Measurements from ENCODE around the gene CYP3A7.
"Not testable (repeated sequence)": the region's sequence is repeated elsewhere in the genome, so short reads cannot be mapped to it uniquely, and the experiment has no call there.

Gene CYP3A7

DNA sequence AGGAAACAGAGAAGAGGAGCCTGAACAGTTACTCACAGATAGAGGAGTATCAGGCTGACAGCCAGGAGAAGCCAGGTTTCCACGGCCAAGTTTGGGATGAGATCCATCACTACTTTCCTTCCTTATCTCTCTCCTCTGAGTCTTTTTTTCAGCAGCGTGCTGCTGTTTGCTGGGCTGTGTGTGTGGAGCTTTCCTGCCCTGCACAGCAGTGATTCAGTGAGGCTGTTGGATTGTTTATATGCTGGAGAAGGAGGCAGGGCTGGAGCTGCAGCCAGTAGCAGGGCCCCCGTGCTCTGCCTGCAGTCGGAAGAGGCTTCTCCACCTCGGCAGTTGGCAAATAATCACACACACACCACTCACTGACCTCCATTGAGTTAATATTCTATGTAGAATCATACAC is at the start of gene CYP3A7:
Gene CYP3A7, minus strand, starts transcription at position 210 of the 400 bp plus-strand sequence. Its CDS starts 103 bp downstream, at position 107.
- DNase-seq (ENCODE audit: low read depth): no peak
- no peak for TF ChIP-seq CTCF (conservative IDR thresholded peaks at IDR 0.05; ENCODE audit: low read length)

GRCh38 chr7:99784007-99784406 is 49.0 kb upstream of the CYP3A7 start, which contains the start of gene CYP3A4:
Gene CYP3A4, minus strand, starts transcription at chr7:99784184. Its CDS starts 103 bp downstream, at chr7:99784081.
- no peak within 1 kb of the TSS for H3K4me3 ChIP-seq (ENCODE audit: low read length)
- DNase-seq (ENCODE audit: low read depth): no peak
- TF ChIP-seq CTCF (conservative IDR thresholded peaks at IDR 0.05; ENCODE audit: low read length): no peak

More for the DNA sequence above, at the start of gene CYP3A7:
- no peak within 1 kb of the TSS for H3K4me3 ChIP-seq (ENCODE audit: low read length)

DNA sequence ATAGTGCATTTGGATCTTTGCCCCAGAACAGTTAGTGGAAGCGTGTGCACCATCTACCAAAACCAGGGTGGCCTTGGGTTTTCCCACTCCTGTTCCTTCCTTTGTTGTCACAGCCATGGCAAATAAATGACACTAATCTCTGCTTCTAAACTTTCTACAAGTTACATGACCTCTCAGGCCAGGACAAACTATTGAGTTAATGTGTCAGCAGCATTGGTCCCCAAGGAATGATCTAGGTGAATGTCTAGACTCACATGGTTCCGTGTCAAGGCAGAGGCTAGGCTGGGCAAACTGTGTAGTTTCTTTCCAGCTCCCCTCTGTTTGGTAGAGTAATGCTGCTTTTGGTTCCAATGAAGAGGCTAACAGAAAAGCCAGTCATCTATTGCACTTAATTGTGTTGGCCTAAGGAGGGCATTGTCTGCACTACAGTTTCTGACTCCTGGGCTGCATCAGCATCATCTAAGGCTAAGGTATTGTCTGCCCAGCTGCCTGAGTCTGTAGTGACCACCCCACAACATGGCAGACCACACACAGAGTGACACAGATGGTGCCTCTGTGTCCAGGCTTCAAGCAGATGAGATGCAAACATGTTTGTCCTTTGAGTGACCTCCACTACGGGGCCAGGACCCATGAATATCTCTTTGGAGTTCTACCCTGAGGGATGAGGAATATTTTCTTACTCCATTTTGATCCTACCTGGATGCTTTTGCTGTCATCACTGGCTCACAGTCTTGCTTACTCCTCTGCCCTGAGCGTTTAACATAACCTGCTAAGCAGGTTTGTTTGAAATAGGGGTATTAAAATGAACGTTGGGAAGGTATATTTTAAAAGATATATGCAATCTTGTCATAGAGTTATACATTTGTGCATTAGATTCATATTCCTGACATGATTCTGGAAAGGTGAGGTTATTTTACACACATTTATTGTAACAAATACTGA is 47.3 kb upstream of the CYP3A7 start:
- no peak overlapping the region for H3K4me3 ChIP-seq (ENCODE audit: low read length)
- no peak for DNase-seq (ENCODE audit: low read depth)
- no peak for TF ChIP-seq CTCF (conservative IDR thresholded peaks at IDR 0.05; ENCODE audit: low read length)

DNA sequence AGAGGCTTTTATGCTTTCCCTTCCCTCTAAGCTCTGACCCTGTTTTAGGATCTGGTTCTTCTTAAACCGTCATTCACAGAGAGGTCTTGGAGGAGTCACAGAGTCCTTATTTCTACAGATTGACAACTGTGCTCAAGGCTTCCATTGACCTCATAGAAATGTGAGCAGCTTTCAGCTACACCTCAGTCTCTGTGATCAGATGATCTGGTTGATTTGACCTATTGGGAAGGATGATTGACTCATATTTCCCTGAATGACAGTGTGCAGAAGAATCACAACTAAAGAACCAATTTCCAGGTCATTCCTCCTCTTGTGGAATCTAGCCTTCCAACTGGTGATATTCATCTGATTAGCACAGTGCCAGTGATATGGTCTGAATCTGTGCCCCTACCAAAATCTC is 45.6 kb upstream of the CYP3A7 start:
- DNase-seq (ENCODE audit: low read depth): no peak
- TF ChIP-seq CTCF (conservative IDR thresholded peaks at IDR 0.05; ENCODE audit: low read length): no peak
- H3K4me3 ChIP-seq (ENCODE audit: low read length): no peak overlapping the region

GRCh38 chr7:99779949-99780348 is 45.0 kb upstream of the CYP3A7 start:
- no peak for DNase-seq (ENCODE audit: low read depth)
- no peak overlapping the region for H3K4me3 ChIP-seq (ENCODE audit: low read length)
- TF ChIP-seq CTCF (conservative IDR thresholded peaks at IDR 0.05; ENCODE audit: low read length): no peak

DNA sequence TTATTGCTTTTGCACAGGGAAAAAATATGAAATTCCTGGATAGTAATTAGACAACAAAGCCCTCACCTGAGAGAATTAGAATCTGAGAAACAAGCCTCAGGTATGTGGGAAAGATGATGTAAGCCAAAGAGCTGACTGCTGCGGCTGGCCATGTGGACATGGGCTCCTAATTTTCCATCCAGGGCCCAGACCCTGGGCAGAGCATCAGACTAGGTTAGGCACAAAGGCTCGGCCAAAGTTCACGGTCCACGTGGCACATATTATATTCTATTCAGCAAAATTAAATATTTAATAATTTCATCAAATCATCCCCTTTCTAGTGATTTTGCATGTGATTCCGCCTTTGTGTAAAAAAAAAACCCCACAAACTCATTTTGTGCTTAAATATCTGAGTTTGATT is 43.9 kb upstream of the CYP3A7 start:
- H3K4me3 ChIP-seq (ENCODE audit: low read length): no peak overlapping the region
- TF ChIP-seq CTCF (conservative IDR thresholded peaks at IDR 0.05; ENCODE audit: low read length): no peak
- no peak for DNase-seq (ENCODE audit: low read depth)

GRCh38 chr7:99773395-99773794 is 38.4 kb upstream of the CYP3A7 start:
- not testable (repeated sequence) for DNase-seq (ENCODE audit: low read depth); H3K4me3 ChIP-seq (ENCODE audit: low read length)

Data from AG10803 (cell line).